ENCODE results near the gene GPC3. TPM values are rescaled to one million over a fixed set of nuclear protein-coding genes. Genes with fewer than 3 reads are reported as not detected.

The GPC3 gene
- polyA plus RNA-seq, 1 of the 3 experiments (the other 2 are of a cell fraction), result 1.4 TPM

GRCh38 chrX:133550665-133551485, 434.5 kb downstream of the GPC3 start:
- no peaks in the 10 kb centered on the region for H3K4me1 ChIP-seq (ENCODE audit: control insufficient read depth in 1 of 2, insufficient read depth in 2 of 2, low read depth in 1 of 2, low read length in 1 of 2)
- no peak overlapping the region for H3K4me3 ChIP-seq (ENCODE audit: low read depth in 2 of 2, low read length in 1 of 2)
- TF ChIP-seq NFIC (IDR thresholded peaks at IDR 0.05; ENCODE audit: borderline replicate concordance) (no peak), MEF2A (IDR thresholded peaks at IDR 0.05; ENCODE audit: borderline replicate concordance, low read depth) (no peak), GATA2 (CRISPR knock-in tag; IDR thresholded peaks at IDR 0.05) (no peak), ZBTB33 (IDR thresholded peaks at IDR 0.05; ENCODE audit: borderline replicate concordance, low read depth) (no peak)
- no peak overlapping the region for H3K4me2 ChIP-seq
- H3K27ac ChIP-seq (ENCODE audit: low read depth in 2 of 2, low read length in 1 of 2), result no peak overlapping the region
- ChIA-PET POLR2A (no interaction called here), CTCF (no interaction called here)
- DNase-seq, result no peak
- no peaks in the 10 kb centered on the region for H3K79me2 ChIP-seq (ENCODE audit: insufficient read depth)
- H3K9me2 ChIP-seq, result no peaks in the 10 kb centered on the region
- 19% methylated on average over 4 of the region's 4 CpGs for WGBS (ENCODE audit: low lambda C conversion rate)
- H2AFZ ChIP-seq (ENCODE audit: low read depth), result no peak overlapping the region
- H3K27me3 ChIP-seq (ENCODE audit: insufficient read depth), result no peaks in the 10 kb centered on the region
- no peaks in the 10 kb centered on the region for H3K9me3 ChIP-seq
- no peak overlapping the region for H3K9ac ChIP-seq
- no peaks in the 10 kb centered on the region for H3K36me3 ChIP-seq (replicated peaks in 1 of 2; ENCODE audit: control insufficient read depth in 1 of 2, insufficient read depth in 2 of 2, low read length in 1 of 2)
- no peaks in the 10 kb centered on the region for H4K20me1 ChIP-seq (ENCODE audit: insufficient read depth)
- no peaks in the 10 kb centered on the region for H3F3A ChIP-seq (replicated peaks; ENCODE audit: insufficient read depth)

- Histone ChIP-seq H2AFZ (ENCODE audit: low read depth) (no peak overlapping the region), H3K27ac (ENCODE audit: low read depth in 2 of 2, low read length in 1 of 2) (no peak overlapping the region), H3K4me2 (no peak overlapping the region), H3F3A (replicated peaks; ENCODE audit: insufficient read depth) (no peaks in the 10 kb centered on the region), H3K79me2 (ENCODE audit: insufficient read depth) (no peaks in the 10 kb centered on the region), H4K20me1 (ENCODE audit: insufficient read depth) (no peaks in the 10 kb centered on the region), H3K9me2 (no peaks in the 10 kb centered on the region), H3K9ac (no peak overlapping the region), H3K27me3 (ENCODE audit: insufficient read depth) (no peaks in the 10 kb centered on the region), H3K4me3 (ENCODE audit: low read depth in 2 of 2, low read length in 1 of 2) (no peak overlapping the region), H3K4me1 (ENCODE audit: control insufficient read depth in 1 of 2, insufficient read depth in 2 of 2, low read depth in 1 of 2, low read length in 1 of 2) (no peaks in the 10 kb centered on the region), H3K36me3 (replicated peaks in 1 of 2; ENCODE audit: control insufficient read depth in 1 of 2, insufficient read depth in 2 of 2, low read length in 1 of 2) (no peaks in the 10 kb centered on the region), H3K9me3 (no peaks in the 10 kb centered on the region)
- DNase-seq, result no peak
- TF ChIP-seq MEF2A (IDR thresholded peaks at IDR 0.05; ENCODE audit: borderline replicate concordance, low read depth), result no peak
- TF ChIP-seq USF1 (IDR thresholded peaks at IDR 0.05; ENCODE audit: borderline replicate concordance, low read depth), result no peak
- TF ChIP-seq EZH2phosphoT487 (IDR thresholded peaks at IDR 0.05; ENCODE audit: borderline replicate concordance, low read depth), result no peak
- CTCF ChIA-PET, result no interaction called here
- POLR2A ChIA-PET, result no interaction called here
Measured at GRCh38 chrX:133549295-133549933, 436.0 kb downstream of the GPC3 start.

- Histone ChIP-seq H3K4me2 (no peak overlapping the region), H3K79me2 (ENCODE audit: insufficient read depth) (no peaks in the 10 kb centered on the region), H3K36me3 (replicated peaks in 1 of 2; ENCODE audit: control insufficient read depth in 1 of 2, insufficient read depth in 2 of 2, low read length in 1 of 2) (no peaks in the 10 kb centered on the region), H3K9me3 (no peaks in the 10 kb centered on the region), H3K4me3 (ENCODE audit: low read depth in 2 of 2, low read length in 1 of 2) (no peak overlapping the region), H3K9ac (no peak overlapping the region), H3K27ac (ENCODE audit: low read depth in 2 of 2, low read length in 1 of 2) (no peak overlapping the region), H3K9me2 (no peaks in the 10 kb centered on the region), H2AFZ (ENCODE audit: low read depth) (no peak overlapping the region), H3F3A (replicated peaks; ENCODE audit: insufficient read depth) (no peaks in the 10 kb centered on the region), H3K4me1 (ENCODE audit: control insufficient read depth in 1 of 2, insufficient read depth in 2 of 2, low read depth in 1 of 2, low read length in 1 of 2) (no peaks in the 10 kb centered on the region), H4K20me1 (ENCODE audit: insufficient read depth) (no peaks in the 10 kb centered on the region), H3K27me3 (ENCODE audit: insufficient read depth) (no peaks in the 10 kb centered on the region)
- no peak for DNase-seq
- ChIA-PET CTCF (interaction anchor here (0.7 kb wide), 1 partner anchor 80 kb away, joined by 3 read pairs; no protein-coding TSS in a partner anchor), POLR2A (no interaction called here)
- TF ChIP-seq SIN3A (IDR thresholded peaks at IDR 0.05; ENCODE audit: borderline replicate concordance, low read depth, low read length) (no peak), RAD21 (IDR thresholded peaks at IDR 0.05; ENCODE audit: low read length) (no peak), IRF3 (IDR thresholded peaks at IDR 0.05; ENCODE audit: low read depth, low read length) (no peak), RFX5 (IDR thresholded peaks at IDR 0.05; ENCODE audit: low read length) (no peak), GATA2 (CRISPR knock-in tag; IDR thresholded peaks at IDR 0.05) (no peak), REST (IDR thresholded peaks at IDR 0.05; ENCODE audit: low read depth, low read length) (no peak), SMC3 (IDR thresholded peaks at IDR 0.05; ENCODE audit: low read depth, low read length) (no peak)
Measured at GRCh38 chrX:133546441-133546840, 439.0 kb downstream of the GPC3 start.

All from SK-N-SH (cell line).